HTERT RPE-1 (cell line): ENCODE results near the gene ZNF565.
"Not testable (repeated sequence)": the region's sequence is repeated elsewhere in the genome, so short reads cannot be mapped to it uniquely, and the experiment has no call there.

Experiments
- in situ Hi-C: fragments of 300-500 bp; cut with MboI; formaldehyde crosslinking; loops from 4 replicates; pipeline ENCODE4 v1.14.3; 2020; ENCODE audit warnings: low sequenced_read_pairs

The ZNF565 gene

DNA sequence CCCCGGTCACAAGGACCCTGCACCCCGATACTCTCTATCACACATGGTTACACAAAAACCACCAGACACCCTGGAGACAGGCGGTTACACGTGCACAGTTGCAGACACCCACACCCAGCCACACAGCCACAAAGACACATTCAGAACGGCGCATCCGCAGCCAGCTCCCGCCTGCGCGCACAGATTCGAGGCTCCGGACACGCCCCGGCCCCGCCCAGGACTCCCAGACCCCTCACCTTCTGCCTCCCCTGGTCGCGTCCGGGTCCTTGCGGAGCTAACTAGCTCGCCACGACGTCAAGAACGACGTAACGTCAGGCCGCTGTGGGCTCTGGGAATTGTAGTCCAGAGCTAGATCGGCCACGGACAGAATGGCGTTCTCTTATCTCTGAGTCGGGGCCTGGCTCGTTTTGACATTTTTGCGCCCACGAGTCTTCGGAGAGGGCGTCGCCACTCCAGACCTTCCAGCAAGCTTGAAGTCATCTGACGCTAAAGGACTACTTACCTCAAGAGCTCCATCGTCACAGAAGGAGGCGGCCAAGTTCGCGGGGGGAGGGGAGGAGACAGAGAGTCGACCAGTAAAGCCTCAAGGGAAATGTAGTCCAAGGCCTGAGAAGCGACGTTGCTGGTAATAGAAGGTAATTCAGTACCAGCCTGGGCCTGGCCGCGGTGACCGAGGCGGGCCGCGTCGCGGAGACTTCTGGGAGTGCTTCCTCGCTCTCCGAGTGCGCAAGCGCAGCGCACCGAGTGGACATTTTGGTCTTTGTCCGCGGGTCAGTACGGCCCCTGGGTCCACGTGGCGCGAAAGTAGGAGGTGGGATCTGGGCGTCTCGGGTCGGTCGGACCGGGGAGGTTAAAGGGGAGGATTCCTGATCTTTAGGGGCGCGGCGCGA lies at the start of gene ZNF565, which contains the start of gene ZNF146:
TSS of gene ZNF565 (minus strand) at position 280 of the 890 bp plus-strand sequence. CDS start 12,680 bp downstream, outside the sequence.
TSS of gene ZNF146 (plus strand) at position 721 of the 890 bp plus-strand sequence. CDS start 21,335 bp downstream, outside the sequence.
- in situ Hi-C loops: no loop called here

DNA sequence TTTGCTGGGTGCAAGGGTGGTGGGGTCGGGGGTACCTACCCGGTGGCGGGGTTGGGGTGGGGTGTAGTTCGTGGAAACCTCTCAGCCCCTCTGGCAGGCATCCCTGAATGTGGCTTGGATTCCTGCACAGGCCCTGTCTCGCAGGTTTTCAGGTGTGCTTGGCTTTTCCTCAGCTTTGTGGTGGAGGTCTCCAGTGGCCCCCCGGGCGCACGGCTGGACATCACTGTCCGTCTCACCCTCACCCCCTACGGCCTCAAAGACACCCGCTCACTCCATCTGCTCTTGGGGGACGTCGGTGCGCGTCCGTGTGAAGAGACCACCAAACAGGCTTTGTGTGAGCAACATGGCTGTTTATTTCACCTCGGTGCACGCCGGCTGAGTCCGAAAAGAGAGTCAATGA lies 44.7 kb upstream of the ZNF565 start:
- in situ Hi-C loops: no loop called here

DNA sequence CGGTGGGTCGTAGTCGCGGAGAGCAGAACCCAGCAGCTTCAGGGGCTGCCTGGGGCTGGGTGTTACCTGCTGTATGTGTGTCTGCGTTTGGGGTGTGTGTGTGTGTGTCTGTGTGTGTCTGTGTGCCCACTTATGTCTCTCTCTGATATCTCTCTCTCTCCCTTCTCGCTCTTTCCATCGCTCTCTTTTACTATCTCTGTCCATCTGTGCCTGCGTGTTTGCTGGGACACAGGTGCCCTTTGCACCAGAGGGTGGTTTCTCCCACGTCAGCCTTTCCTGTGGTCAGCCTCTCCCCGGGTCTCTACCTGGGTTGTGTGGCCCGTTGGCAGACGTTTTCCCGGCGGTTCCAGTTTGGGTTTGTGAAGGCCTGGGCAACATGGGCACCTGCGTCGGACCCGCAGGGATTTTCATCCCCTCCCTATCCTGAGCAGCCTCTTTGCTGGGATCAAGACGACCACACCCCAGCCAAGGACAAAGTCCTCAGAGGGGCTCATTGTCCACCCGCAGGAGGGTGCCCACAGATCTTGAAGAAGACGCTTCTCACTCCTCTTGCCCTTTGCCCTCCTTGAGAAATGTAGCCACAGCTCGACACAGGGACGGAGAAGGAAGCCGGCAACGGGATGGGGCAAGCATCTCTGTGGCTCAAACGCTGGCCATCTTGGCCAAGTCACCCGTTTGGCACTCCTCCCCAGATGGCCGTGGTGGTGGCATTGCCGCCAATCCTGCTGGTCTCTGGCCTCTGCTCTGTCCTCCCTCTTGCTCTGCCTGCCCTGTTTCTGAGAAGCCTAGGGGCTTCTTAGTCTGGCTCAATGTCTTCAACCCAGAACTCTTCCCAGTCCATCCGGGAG lies 43.8 kb upstream of the ZNF565 start:
- in situ Hi-C loops: no loop called here

DNA sequence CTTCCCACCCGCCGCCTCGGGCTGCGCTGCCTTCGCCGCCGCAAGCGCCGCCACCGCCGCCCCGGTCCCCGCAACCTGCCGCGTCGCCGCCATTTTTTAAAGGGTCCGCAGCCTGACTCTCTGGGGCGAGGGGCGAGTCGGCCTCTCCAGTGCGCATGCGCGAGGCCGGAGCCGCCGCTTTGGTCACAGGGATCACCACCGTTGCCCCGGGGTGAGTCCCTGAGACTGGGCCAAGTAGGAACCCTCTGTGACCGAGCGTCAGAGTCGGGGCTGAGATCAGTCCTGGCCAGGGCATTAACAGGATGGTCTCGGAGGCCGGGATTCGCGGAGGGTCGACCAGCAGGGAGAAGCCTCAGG lies 43.0 kb upstream of the ZNF565 start:
- in situ Hi-C loops: no loop called here

DNA sequence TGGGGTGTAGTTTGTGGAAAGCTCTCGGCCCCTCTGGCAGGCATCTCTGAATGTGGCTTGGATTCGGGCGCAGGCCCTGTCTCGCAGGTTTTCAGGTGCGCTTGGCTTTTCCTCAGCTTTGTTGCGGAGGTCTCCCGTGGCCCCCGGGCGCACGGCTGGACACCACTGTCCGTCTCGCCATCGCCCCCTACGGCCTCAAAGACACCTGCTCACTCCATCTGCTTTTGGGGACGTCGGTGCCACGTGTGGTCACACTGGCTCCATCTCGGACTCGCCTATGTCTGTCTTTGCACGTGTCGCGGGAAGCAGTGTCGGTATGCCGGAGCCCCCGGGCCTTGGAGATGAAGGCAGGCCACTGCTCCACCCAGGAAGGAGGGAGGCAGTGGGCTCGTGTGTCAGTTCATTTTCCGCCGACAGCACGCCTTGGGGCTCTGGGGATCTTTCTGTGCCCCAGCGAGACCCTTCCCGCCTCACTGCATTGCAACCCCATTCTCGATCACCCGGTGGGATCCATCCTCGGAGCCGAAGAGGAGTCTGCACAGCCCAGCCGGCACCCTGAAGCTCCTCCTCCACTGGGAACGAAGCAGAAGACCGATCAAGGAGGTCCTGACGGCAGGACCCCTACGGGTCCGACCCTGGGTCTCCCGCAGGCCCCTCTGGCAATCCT lies 42.5 kb upstream of the ZNF565 start:
- in situ Hi-C loops: no loop called here

DNA sequence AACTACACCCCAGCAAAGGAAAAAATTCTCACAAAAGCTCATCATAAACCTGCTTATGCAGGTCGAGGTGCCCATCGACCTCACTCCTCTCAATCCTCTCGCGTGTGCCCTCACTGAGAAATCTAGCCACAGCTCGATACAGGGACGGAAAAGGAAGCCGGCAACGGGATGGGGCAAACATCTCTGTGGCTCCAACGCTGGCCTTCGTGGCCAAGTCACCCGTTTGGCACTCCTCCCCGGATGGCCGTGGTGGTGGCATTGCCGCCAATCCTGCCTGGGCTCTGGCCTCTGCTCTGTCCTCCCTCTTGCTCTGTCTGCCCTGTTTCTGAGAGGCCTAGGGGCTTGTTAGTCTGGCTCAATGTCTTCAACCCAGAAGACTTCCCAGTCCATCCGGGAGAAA lies 41.6 kb upstream of the ZNF565 start:
- in situ Hi-C loops: no loop called here

DNA sequence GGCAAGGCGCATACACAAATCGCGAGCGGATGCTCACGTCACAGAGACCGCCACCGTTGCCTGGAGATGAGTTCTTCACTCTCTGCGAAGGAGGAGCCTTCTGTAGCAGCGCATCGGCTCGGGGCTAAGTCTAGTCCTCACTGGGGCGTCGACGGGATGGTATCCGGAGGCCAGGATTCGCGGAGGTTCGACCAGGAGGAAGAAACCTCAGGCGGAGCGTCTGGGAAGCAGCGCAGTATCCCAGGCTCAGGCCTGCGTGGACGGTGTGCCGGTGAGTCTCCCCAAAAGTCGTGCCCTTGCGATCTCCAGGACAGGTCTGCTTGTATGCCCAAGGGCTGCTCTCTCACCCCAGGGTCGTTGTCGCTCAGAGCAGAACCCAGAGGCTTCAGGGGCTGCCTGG lies 40.9 kb upstream of the ZNF565 start:
- in situ Hi-C loops: no loop called here

DNA sequence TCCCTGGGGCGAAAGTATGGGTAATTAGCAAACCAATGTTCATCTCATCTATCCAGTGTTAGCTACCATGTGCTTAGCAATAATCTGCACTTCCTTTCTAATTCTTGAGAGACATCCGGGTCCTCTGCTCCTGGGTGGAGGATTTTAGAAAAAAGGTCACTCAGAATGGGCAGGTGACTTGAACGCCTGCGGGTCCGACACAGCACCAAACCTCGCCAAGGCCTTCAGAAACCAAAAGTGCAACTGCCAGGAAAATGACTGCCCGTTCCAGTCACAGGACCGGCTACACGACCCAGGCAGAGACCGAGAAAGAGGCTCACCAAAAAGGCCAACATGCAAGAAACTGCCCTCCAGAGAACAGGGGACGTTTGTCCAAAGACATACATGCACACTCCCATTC lies 40.4 kb upstream of the ZNF565 start:
- in situ Hi-C loops: no loop called here

DNA sequence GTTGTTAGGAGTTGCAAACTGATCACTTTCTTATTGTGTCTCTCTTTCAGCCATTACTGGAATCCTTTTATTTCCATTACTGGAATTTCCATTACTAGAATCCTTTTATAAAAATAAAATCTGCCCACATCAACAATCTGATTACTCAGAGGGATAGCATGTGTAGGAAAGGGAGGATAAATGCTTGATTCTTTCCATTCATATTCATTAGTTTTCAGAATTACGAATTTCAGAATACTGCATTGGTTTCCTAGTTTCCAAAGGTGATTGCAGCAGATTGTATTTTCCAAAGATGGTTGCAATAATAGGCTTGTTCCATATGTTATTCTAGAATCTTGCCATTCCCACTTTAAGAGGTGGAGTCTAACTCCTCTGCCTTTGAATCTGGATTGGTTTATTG lies 37.6 kb upstream of the ZNF565 start:
- in situ Hi-C loops: no loop called here

DNA sequence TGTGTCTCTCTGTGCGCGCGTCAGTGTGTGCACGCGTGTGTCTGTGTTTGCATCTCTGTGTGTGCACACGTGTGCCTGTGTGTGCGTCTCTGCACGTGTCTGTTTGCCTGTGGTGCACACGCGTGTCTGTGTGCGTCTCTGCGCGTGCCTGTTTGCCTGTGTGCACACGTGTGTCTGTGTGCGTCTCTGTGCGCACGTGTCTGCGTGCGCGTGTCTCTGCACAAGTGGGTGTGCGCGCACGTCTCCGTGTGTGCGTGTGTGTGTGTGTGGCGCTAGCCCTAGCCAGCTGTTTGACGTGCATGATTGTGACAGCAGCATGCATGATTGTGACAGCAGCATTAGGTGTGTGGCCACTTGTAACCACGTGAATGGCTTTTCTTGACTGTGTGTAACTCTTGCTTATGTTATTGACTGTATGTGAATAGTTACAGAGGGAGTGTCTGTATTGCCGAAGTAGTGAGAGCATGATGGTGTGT lies 31.6 kb upstream of the ZNF565 start:
- in situ Hi-C loops: no loop called here

DNA sequence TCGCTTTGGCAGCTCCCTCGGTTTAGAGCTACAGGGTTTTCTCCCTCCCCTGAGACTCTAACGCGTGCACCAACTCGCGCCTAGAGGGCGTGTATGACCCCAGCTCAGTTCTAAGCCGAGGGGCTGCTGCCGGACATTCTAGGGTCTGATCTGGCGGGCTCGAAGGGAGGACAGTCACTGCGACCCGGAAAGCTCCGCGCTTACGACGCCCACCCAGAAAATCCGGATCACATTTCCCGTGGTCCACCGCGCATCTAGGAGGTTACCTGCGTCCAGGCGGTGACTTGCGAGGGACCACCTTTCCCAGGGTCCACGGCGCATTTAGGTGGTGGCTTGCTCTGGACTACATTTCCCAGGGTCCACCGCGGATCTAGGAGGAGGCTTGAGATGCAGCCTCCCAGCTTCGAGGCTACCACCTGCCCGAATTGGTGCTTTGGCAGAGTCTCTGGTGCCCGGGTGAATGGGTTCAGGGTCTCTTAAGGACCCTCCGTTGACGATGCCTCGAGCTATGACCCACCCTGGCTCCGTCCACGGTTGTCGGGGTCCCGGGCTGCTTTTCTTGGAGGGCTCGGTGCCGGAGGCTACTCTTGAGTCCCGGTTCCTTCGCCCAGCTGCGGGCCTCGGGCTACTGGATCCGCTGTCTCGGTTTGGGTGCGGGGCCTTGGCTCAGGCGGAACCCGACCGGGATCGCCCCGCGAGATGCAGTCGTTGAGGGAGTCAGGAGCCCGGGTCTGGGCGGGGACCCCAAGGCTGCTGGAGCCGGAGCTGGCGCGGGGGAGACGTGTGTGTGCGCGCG lies 30.9 kb upstream of the ZNF565 start:
- in situ Hi-C loops: no loop called here

DNA sequence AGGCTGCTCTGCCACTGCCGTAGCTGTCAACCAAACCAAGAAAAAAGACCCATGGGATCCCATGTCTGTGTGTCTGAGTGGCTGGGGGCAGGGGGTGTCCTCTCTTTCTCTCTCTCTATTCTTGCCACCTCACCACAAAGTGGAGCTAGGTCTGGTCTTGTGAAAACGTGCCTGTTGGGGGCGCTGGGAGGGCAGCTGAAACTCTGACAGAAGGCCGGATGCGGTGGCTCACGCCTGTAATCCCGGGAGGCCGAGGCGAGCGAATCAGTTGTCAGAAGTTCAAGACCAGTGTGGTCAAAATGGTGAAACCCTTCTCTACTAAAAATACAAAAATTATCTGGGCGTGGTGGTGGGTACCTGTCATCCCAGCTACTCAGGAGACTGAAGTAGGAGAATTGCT lies 29.6 kb upstream of the ZNF565 start:
- in situ Hi-C loops: no loop called here

DNA sequence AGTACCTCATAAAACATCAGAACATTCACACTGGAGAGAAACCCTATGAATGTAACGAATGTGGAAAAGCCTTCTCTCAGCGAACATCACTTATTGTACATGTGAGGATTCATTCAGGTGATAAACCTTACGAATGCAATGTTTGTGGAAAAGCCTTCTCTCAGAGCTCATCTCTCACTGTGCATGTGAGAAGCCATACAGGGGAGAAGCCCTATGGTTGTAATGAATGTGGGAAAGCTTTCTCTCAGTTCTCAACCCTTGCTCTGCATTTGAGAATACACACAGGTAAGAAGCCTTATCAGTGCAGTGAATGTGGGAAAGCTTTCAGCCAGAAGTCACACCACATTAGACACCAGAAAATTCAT lies 22.5 kb upstream of the ZNF565 start:
- in situ Hi-C loops: no loop called here

DNA sequence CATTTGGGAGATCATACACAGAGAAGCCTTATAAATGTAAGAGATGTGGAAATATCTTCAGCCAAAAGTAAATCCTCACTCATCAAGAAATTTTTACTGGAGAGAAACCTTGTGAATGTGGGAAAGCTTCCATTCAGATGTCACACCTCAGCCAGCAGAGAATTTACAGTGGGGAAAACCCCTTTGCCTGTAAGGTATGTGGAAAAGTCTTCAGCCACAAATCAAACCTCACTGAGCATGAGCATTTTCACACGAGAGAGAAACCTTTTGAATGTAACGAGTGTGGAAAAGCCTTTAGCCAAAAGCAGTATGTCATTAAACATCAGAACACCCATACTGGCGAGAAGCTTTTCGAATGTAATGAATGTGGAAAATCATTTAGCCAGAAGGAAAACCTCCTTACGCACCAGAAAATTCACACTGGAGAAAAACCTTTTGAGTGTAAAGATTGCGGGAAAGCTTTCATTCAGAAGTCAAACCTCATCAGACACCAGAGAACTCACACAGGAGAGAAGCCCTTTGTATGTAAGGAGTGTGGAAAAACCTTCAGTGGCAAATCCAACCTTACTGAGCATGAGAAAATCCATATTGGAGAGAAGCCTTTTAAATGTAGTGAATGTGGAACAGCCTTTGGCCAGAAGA lies 22.0 kb upstream of the ZNF565 start:
- in situ Hi-C loops: no loop called here

DNA sequence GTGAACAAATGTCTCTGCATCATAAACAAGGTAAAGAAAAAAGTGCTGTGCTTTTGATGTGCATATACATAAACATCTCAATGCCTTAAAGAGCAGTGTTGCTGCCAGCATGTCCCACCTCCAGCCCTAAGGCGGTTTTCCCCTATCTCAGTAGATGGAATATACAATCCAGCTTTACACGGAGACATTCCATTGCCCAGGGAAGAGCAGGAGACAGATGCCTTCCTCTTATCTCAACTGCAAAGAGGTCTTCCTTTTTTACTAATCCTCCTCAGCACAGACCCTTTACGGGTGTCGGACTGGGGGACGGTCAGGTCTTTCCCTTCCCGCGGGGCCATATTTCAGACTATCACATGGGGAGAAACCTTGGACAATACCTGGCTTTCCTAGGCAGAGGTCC lies 19.2 kb upstream of the ZNF565 start:
- in situ Hi-C loops: not testable (repeated sequence)

DNA sequence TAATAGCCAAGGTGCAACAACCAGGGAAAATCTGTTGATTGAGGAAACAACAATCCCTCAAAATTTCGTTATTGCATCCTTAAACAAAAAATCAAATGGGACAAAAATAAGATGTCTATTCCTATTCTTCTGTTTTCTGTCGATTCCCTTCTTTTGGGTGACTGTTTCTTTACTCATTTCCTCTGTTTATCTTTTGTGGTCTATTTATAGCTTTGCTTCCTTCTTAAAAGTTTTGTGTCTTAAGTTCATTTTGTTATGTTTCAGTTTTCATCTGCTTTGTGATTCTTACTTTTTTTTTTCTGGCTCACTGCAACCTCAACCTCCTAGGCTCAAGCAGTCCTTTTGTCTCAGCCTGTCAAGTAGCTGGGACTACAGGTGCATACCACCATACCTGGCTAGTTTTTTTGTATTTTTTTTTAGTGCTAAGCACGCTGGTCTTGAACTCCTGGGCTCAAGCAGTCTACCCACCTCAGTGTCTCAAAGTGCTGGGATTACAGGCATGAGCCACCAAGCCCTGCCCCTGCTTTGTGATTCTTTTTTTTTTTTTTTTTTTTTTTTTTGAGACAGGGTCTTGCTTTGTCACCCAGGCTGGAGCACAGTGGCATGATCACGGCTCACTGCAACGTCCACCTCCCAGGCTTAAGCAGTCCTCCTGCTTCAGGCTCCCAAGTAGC lies 10.9 kb upstream of the ZNF565 start:
- in situ Hi-C loops: no loop called here

DNA sequence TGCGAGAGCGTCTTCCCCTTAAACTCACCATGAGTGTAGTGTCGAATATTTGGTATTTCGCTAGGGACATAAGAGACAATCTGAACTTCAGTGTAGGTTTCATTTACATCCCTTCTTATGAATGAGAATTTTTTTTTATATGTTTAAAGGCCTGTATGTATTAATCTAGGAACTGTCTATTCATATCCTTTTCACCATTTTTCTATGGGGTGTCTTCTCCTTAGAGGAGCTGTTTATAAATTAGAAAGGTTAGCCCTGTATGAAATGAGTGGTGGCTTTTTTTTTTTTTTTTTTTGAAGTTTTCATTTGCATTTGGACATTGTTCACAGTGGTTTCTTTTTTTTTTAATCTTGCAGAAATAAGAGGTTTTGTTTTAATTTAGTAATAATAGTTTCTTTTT lies 8.0 kb upstream of the ZNF565 start:
- in situ Hi-C loops: no loop called here

DNA sequence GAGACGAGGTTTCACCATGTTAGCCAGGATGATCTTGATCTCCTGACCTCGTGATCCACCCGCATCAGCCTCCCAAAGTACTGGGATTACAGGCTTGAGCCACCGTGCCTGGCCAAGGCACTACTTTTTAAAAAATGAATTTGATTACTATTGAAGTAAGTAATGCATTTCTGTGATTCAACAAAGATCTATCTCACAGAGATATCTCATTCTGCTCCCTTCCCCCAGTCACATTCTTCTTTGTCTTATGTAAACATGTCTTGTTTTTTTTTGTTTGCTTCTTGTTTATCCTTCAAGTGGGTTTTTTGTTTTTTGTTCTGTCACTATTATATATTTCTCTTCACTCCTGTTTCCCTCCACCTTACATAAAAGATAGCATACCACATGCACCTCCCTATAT lies 7.0 kb upstream of the ZNF565 start:
- in situ Hi-C loops: no loop called here
